GM12891 (cell line): ENCODE measurements around the gene SARS1.

ENCODE experiments used
- DNase-seq: peaks from one replicate; pipeline ENCODE4 v3.0.0; 2011; ENCODE audit warnings: low spot score; ENCODE audit not compliant: insufficient read length
- FAIRE-seq: peaks from 2 replicates; lab custom pipeline; 2011; peaks lifted over from hg19 to GRCh38; lab: Jason Lieb, UNC
- PAX5 ChIP-seq: IDR thresholded peaks from 2 replicates; pipeline ENCODE4 v1.6.1; 2011; ENCODE audit warnings: low read length, moderate library complexity, mild to moderate bottlenecking; ENCODE audit not compliant: insufficient read depth, severe bottlenecking
- POLR2A ChIP-seq: IDR thresholded peaks from 2 replicates; pipeline ENCODE4 v1.6.1; 2011; ENCODE audit warnings: low read depth, low read length, control low read depth
- POLR2AphosphoS5 ChIP-seq: IDR thresholded peaks from 2 replicates; pipeline ENCODE4 v1.6.1; 2011; ENCODE audit warnings: low read depth, low read length, control low read depth
- POU2F2 ChIP-seq: IDR thresholded peaks from 2 replicates; pipeline ENCODE4 v1.6.1; 2011; ENCODE audit warnings: low read depth, mild to moderate bottlenecking, control low read depth, low read length, moderate library complexity
- SPI1 ChIP-seq: IDR thresholded peaks from 2 replicates; pipeline ENCODE4 v1.6.1; 2011; ENCODE audit warnings: low read depth, low read length, control low read depth
- TAF1 ChIP-seq: IDR thresholded peaks from 2 replicates; pipeline ENCODE4 v1.6.1; 2011; ENCODE audit warnings: low read depth, low read length, control low read depth

Gene SARS1

GRCh38 chr1:109225308-109225707, 11.6 kb downstream of the SARS1 start:
- TF ChIP-seq TAF1 = no peak
- no peak for TF ChIP-seq POLR2AphosphoS5
- TF ChIP-seq POU2F2 = no peak
- no peak for TF ChIP-seq SPI1
- no peak for TF ChIP-seq PAX5
- TF ChIP-seq POLR2A = no peak
- no peak for DNase-seq
- no peak for FAIRE-seq

DNA sequence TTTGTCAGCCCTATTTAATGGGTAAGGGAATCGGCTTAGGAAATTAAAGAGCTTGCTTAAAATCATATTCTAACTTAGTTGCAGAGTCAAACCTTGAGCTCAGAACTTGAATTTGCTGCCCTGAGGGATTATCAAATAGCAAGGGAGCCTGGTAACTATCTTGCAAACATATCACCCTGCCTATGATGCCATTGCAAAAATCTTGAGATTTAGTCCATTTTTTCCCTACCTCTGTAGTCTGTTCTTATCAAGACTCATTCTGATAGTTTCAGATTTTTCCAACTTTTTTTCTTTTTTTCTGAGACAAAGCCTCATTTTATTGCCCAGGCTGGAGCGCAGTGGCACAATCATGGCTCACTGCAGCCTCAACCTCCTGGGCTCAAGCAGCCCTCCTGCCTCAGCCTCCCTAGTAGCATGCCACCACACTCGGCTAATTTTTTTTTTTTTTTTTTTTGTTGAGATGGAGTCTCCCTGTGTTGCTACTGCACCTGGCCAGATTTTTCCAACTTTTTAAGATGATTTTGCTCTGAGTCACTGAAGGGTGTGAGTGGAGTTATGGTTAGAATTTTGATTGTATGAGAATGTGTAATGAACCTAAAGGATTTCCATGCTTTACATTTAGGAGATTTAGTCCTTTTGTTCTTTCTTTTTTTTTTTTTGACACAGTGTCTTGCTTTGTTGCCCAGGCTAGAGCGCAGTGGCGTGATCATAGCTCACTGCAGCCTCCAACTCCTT, 12.2 kb downstream of the SARS1 start:
- no peak for TF ChIP-seq TAF1
- TF ChIP-seq POLR2AphosphoS5 = no peak
- TF ChIP-seq POU2F2 = no peak
- TF ChIP-seq PAX5 = no peak
- TF ChIP-seq SPI1 = no peak
- no peak for TF ChIP-seq POLR2A
- no peak for FAIRE-seq
- no peak for DNase-seq

- TF ChIP-seq TAF1 (no peak), POU2F2 (no peak), POLR2AphosphoS5 (no peak), PAX5 (no peak), POLR2A (no peak), SPI1 (no peak)
- FAIRE-seq (no peak), DNase-seq (no peak)
Measured at GRCh38 chr1:109228167-109228566, 14.4 kb downstream of the SARS1 start.

- TF ChIP-seq TAF1 (no peak), SPI1 (no peak), PAX5 (no peak), POLR2AphosphoS5 (no peak), POLR2A (no peak), POU2F2 (no peak)
- no peak for FAIRE-seq
- DNase-seq = no peak
Measured at GRCh38 chr1:109229531-109230127, 15.9 kb downstream of the SARS1 start.

DNA sequence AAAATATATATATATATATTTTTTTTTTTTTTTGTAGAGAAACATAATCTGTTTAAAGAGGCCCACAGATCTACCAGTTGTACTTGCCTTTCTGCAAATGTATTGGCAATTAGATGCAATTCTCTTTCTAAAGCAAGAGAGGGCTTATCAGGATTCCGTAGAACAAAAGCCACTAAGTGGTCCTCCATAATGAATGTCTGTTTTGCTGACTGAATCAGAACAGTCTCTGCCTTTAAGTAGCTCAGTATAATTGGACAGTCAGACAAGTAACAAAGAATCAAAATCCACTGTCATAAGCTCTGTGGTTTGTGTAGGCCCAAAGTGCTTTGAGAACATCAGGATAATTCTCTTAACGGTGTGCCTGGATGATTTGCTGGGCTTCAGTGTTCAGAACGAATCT, 17.3 kb downstream of the SARS1 start:
- TF ChIP-seq PAX5 = no peak
- TF ChIP-seq SPI1 = no peak
- no peak for TF ChIP-seq TAF1
- no peak for TF ChIP-seq POLR2AphosphoS5
- no peak for TF ChIP-seq POU2F2
- no peak for TF ChIP-seq POLR2A
- FAIRE-seq (no peak), DNase-seq (no peak)

- TF ChIP-seq POLR2AphosphoS5 (no peak), POLR2A (no peak), PAX5 (no peak), POU2F2 (no peak), TAF1 (no peak), SPI1 (0 out of 2 replicates have a peak, but pooled peaks have one; percentile 21)
- DNase-seq (no peak), FAIRE-seq (no peak)
Measured at GRCh38 chr1:109235137-109235536, 21.4 kb downstream of the SARS1 start.

DNA sequence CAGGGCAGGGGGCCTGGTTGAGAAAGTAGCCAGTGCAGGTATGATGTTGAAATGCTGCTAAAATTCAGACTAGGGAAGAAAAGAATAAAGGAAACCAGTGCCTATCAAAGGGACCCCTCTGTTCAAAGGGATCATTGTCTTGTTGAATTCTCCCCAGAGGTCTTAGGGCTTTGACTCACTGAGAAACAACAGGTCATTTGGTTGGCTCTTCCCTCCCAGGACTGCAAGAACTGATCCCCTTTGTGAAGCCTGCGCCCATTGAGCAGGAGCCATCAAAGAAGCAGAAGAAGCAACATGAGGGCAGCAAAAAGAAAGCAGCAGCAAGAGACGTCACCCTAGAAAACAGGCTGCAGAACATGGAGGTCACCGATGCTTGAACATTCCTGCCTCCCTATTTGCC, 23.8 kb downstream of the SARS1 start:
- DNase-seq (no peak), FAIRE-seq (no peak)
- no peak for TF ChIP-seq POU2F2
- TF ChIP-seq PAX5 = no peak
- no peak for TF ChIP-seq POLR2A
- TF ChIP-seq TAF1 = no peak
- TF ChIP-seq SPI1 = no peak
- no peak for TF ChIP-seq POLR2AphosphoS5

- DNase-seq (no peak), FAIRE-seq (no peak)
- TF ChIP-seq POU2F2 (no peak), PAX5 (no peak), SPI1 (no peak), TAF1 (no peak), POLR2A (no peak), POLR2AphosphoS5 (no peak)
Measured at GRCh38 chr1:109238382-109238781, 24.7 kb downstream of the SARS1 start.

GRCh38 chr1:109239047-109239408, 25.3 kb downstream of the SARS1 start:
- no peak for DNase-seq
- no peak for TF ChIP-seq SPI1
- no peak for TF ChIP-seq POLR2AphosphoS5
- no peak for TF ChIP-seq POU2F2
- no peak for TF ChIP-seq TAF1
- no peak for TF ChIP-seq PAX5
- TF ChIP-seq POLR2A = no peak
- no peak for FAIRE-seq

GRCh38 chr1:109239409-109240068, 25.8 kb downstream of the SARS1 start:
- no peak for DNase-seq
- no peak for FAIRE-seq
- no peak for TF ChIP-seq POU2F2
- TF ChIP-seq TAF1 = no peak
